GM12801 (cell line): ENCODE measurements around the gene NR2F1-AS1.

ENCODE experiments used
- TF ChIP-seq, protein P1 (sequence below): IDR thresholded peaks from one replicate; pipeline ENCODE4 v1.5.1; 2011; ENCODE audit warnings: control low read depth; ENCODE audit not compliant: insufficient read length; ENCODE audit errors: extremely low read depth

Gene NR2F1-AS1

DNA sequence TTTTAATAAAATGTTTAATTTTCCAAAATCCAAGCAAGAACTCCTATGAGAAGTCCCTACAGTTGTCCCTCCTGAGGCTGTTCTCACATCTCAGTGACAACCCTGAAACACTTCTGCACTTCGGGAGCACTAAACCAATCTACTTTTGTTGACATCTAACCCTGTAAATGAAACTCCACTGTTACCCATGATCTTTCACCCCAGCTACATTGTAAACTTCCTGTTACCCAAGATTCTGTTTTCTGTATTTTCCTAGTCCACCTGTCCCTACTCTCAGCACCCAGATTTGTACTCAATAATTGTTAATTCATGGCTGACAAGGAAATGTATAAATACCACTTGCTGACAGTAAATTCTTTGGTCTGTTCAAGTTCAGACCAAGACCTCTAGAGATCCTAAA, 153.7 kb downstream of the NR2F1-AS1 start:
- TF ChIP-seq, protein P1, sequence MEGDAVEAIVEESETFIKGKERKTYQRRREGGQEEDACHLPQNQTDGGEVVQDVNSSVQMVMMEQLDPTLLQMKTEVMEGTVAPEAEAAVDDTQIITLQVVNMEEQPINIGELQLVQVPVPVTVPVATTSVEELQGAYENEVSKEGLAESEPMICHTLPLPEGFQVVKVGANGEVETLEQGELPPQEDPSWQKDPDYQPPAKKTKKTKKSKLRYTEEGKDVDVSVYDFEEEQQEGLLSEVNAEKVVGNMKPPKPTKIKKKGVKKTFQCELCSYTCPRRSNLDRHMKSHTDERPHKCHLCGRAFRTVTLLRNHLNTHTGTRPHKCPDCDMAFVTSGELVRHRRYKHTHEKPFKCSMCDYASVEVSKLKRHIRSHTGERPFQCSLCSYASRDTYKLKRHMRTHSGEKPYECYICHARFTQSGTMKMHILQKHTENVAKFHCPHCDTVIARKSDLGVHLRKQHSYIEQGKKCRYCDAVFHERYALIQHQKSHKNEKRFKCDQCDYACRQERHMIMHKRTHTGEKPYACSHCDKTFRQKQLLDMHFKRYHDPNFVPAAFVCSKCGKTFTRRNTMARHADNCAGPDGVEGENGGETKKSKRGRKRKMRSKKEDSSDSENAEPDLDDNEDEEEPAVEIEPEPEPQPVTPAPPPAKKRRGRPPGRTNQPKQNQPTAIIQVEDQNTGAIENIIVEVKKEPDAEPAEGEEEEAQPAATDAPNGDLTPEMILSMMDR = no peak

DNA sequence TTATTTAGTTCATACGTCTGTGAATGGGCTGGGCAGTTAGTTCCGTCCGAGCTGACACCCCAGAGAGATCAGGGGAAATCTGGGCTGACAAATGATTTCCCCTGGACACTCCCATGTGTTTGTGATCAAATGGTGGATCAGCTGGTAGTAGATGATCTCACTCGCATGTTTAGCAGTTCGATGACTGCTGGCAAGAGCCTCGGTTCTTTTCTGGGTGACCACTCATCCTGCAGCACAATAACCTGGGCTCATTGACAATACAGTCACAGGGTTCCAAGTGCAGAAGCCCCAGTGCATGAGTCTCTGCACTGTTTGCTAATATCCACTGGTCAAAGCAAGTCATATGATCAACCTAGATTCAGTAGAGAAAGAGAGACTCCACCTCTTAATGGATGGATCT, 155.9 kb downstream of the NR2F1-AS1 start:
- TF ChIP-seq, protein P1 = no peak

DNA sequence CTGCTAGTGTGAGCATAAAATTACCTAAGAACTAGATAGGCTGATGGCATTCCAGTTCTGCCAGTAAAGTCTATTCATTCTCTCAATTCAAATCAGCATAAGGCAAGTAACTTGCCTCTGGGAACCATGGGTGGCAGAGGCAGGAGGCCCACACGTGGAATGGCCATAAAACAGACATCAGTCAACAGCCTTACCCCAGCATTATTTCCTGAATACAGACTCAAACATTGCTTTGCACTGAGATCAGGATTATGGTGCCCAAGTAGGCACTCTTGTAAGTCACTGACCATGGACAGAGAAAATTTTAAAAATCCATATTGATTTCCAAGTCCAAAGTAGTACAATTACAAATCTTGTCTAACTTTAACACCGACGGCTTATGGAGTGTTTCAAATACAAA, 157.7 kb downstream of the NR2F1-AS1 start:
- TF ChIP-seq, protein P1 = no peak

DNA sequence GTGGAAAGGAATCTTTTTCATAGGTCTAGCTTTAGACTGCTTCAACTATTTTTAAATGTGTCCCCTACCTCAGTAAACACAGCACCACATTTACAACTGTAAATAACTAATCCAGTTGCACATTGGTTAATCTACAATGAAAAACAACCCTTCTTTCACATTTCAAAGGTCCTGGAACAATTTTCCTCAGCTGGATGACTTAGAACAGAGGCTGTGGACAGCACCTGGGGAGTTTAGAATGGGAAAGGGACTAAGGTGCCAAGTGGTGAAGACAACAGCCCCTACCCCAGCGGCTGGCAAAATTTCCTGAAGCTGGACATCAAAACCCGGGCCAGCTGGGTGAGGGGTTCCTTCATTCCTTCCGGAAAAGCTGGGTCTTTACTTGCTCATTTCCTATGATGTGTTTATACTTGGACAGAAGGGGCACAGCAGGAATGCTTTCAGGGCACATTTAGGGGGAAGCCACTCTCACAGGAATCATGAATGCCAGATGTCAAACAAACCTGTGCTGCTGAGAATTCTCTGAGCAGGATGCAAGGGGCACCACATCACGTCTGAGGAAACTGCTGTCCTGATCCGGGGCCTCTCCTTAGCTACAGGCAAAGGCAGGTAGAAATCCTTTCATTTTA, 158.3 kb downstream of the NR2F1-AS1 start:
- TF ChIP-seq, protein P1 = no peak

DNA sequence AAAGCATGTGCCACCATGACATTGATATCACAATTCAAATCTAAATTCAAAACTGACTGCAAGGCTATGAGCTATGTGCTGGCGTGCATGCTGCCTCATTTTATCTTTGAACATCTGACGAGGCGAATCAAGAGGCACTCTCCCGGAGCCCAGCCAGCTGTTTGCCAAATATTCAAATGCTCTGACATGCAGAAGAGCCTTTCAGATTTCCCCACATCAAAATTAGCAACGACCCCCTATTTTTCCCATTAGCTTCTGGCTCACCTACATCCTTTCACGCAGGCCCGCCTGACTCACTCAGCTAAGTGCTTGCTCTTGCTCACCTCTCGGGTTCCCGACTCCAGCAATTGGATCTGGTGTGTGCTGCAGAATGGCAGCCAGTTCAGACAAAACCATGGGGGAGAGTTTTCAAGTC, 159.0 kb downstream of the NR2F1-AS1 start:
- TF ChIP-seq, protein P1 = no peak

DNA sequence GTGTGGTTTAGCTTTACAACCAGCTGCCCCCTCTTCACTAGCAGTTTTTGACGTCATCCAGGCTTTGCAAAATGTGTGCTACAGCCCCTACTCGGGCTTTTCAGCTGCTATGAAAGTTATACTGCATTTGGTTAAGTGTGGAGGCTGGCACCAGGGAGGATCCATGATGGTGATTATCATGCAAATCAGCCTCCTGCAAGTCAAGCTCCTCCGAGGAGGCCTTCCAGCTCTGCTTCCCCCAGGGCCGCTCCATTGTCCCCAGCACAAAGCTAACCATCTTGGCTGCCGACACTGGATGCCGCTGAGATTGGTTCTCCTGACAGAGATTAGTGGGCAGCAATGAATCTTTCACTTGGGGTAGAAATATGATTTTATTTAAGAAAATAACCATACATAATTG, 159.6 kb downstream of the NR2F1-AS1 start:
- TF ChIP-seq, protein P1 = no peak

DNA sequence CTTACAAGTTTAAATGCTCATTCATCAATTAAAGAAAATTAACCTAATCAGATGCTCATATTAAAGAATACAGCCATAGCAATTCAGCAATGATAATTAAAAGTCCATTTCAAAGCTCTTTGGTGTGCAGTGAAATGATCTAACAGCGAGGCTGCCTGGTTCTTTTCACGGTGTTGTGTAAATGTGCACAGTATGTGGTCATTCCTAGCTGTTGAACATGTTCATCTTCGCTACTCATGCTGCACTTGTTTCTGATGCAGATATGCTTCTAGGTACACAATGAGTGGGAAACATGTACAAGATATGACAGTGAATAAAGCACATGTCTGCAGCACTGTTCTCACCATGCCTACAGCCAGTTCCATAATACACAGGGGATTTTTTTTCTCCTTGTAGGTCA, 163.5 kb downstream of the NR2F1-AS1 start:
- TF ChIP-seq, protein P1 = no peak
